NAMALWA (cell line): ENCODE results near the gene MOSMO.
"Not testable (repeated sequence)": the region's sequence is repeated elsewhere in the genome, so short reads cannot be mapped to it uniquely, and the experiment has no call there.

Experiments
- DNase-seq: peaks from one replicate; pipeline ENCODE4 v3.0.0-alpha.2; 2015; ENCODE audit warnings: low spot score

MOSMO gene

GRCh38 chr16:22007509-22008214 lies at the start of gene MOSMO:
Gene MOSMO (plus strand): TSS chr16:22008111. CDS start chr16:22008302, 191 bp downstream.
- peak; percentile 60 for DNase-seq

DNA sequence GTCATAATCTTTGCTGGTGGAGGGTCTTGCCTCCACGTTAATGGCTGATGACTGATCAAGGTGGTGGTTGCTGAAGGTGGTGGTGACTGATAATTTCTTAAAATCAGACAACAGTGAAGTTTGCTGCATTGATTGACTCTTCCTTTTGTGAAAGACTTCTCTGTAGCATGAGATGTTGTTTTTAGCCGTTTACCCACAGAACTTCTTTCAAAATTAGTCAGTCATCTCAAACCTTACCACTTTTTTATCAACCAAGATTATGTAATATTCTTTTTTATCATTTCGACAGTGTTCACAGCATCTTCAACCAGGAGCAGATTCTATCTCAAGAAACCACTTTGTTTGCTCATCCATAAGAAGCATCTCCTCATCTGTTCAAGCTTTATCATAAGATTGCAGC lies 48.9 kb upstream of the MOSMO start:
- no peak for DNase-seq

DNA sequence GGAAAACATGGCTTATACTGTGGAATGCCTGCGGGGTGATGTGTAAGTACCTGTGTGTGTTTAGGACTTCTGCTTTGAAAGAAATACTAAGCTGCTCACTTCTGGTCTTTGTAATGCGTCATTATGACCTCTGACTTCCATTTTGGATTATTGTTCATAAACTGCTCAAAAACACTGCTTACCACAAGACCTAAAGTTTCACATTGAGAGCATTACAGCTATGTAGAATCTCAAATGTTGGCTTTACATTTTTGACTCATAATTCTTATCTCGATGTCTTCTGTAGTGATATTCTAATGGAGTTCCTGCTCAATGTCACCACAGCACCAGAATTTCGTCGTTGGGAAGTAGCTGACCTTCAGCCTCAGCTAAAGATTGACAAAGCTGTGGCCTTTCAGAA lies 45.4 kb upstream of the MOSMO start:
- DNase-seq, result no peak

DNA sequence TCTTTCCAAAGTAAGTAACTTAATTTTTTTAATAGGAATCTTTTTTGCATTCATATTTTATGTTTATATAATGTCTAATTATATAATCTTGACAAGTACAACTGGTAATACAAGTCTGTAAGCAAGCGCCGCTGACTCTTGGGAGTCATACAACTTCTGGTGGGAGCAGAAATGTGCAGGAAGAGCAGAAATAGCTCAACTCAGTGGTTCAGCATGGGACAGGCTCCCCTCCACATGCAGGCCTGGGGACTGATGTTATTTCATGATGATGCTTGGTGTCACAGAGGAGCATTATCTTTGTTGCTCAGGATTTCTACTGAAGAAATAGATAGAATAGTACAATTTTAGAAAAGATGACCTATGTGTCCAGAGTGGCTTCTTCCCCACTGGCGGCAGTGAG lies 44.0 kb upstream of the MOSMO start:
- DNase-seq, result no peak

DNA sequence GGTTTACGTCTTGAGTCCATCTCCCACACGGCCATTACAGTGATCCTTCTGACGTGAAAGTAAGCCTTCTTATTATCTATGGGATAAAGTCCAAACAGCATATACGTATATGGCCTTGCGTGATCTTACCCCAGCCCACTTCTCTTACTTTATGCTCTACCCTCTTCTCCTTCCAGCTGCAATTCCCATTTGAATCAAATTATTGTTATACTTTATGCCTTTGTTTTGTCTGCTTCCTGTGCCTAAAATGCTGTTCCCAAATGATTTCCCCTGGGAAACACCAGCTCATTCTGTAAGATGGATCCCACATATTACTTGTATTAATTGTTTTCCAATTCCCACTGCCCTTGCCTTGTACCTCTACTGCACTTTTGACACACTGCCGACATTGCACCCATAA lies 43.6 kb upstream of the MOSMO start:
- no peak for DNase-seq

GRCh38 chr16:21971856-21972255 lies 36.1 kb upstream of the MOSMO start:
- no peak for DNase-seq

GRCh38 chr16:21973945-21974344 lies 34.0 kb upstream of the MOSMO start:
- no peak for DNase-seq

- no peak for DNase-seq
Observed at GRCh38 chr16:21980032-21980431, 27.9 kb upstream of the MOSMO start.

GRCh38 chr16:21982108-21982507 lies 25.8 kb upstream of the MOSMO start:
- peak; percentile 26 for DNase-seq

GRCh38 chr16:21984062-21984461 lies 23.8 kb upstream of the MOSMO start:
- DNase-seq, result no peak

GRCh38 chr16:21985524-21985923 lies 22.4 kb upstream of the MOSMO start:
- DNase-seq, result no peak

- no peak for DNase-seq
Observed at GRCh38 chr16:21986692-21987246, 21.1 kb upstream of the MOSMO start.

DNA sequence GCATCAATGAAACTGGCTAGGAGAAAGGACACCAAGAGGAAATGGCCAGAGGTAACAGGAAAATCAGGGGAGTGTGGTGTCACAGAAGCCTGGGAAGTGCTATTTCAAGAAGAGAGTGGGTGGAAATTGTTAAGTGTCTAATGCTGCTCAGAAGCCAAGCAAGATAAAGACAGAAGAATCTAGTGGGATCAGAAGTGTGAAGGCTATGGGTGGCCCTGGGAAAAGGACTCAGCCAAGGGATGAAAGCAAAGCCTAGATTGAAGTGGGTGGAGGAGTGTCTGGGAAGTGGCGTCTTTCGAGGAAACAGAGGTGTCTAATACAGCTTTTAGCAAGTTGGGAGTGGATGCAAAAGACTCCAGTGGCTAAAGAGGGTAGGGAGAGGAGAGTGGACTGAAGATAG lies 20.4 kb upstream of the MOSMO start:
- no peak for DNase-seq

GRCh38 chr16:21989133-21989532 lies 18.8 kb upstream of the MOSMO start:
- DNase-seq, result no peak

DNA sequence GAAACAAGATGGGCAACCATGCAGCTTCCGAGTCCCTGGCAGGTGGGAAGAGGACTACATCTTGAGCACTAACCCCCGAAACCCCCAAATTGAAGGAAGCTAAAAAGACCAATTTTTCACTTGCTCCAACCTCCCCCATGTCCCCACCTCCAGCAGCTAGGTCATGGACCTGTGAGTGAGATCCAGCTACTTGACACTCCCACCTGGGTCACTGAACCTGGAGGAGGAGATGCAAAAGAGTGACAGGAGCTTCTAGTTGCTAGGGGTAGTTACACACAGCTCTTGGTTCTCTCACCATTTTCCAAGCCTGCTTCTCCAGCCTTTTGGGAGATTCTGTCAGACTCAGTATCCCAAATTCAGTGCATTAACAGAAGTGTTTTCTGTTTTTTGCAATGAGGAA lies 18.2 kb upstream of the MOSMO start:
- no peak for DNase-seq

DNA sequence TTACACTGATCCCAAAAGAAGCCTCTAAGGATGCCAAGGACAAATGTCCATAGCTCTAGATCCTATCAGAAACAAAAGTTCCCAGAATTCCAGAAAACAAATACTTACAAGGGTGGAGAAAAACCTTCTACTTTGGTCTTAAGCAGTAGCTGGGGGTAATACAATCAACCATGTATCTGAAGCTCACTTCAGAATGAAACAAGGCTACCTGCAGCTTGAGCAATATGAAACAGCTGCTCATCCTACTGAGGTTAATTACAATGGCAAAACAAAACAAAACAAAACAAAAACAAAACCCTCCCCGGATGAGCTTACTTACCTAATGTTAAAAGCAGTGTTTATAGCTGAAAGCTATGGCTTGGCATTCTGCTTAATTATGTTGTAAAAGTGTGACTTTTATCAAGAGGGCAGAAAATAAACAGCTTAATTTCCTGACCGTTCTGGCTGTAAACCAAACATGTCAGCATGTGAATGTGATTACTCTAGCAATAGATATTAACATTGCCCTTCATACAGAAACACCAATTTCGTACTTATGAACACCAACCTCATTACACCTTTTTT lies 17.4 kb upstream of the MOSMO start:
- no peak for DNase-seq

- no peak for DNase-seq
Observed at GRCh38 chr16:21991621-21992020, 16.3 kb upstream of the MOSMO start.

GRCh38 chr16:21994856-21995465 lies 12.9 kb upstream of the MOSMO start:
- DNase-seq, result no peak

DNA sequence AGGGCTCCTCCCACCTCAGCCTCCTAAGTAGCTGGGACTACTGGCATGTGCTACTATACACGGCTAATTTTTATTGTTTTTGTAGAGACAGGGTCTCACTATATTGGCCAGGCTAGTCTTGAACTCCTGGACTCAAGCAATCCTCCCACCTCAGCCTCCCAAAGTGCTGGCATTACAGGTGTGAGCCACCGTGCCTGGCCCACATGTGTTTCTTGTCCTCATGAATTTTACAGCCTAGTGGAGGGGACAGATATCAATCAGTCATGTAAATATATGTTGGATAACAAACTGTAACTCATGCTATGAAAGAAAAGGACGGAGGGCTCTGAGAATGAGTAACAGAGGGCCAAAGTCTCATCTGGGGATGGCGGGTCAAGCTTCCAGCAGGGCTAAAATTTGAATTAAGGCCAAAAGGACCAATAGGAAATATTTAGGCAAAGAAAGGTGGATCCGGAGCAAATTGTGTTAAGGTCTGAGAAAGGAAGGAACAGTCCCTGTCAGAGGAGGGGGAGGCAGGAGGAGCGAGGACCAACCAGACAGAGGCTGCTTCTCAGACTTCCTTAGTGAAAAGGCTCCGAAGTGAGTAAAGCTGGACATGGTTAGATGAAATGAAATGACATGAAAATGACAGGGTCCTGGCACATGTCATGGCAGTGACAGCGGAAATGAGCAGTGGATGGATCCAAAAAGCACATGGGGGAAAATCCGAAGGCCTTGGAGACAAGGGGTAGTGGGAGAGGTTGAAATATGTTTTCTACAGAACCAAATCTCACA lies 10.8 kb upstream of the MOSMO start:
- no peak for DNase-seq

GRCh38 chr16:21997697-21998480 lies 10.0 kb upstream of the MOSMO start:
- no peak for DNase-seq

GRCh38 chr16:22001591-22001990 lies 6.3 kb upstream of the MOSMO start:
- no peak for DNase-seq

DNA sequence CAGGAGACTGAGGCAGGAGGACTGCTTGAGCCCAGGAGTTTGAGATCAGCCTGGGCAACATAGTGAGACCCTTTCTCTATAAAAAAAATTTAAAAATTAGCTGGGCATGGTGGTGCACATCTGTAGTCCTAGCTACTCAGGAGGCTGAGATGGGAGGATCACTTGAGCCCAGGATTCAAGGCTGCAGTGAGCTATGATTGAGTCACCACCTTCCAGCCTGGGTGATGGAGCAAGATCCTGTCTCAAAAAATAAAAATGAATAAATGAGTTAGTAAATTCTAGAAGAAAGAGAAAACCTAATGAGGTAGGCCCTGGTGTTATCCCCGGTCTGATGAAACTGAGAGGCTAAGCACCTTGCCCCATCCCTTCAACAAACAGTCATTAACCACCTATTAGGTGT lies 5.9 kb upstream of the MOSMO start:
- DNase-seq, result not testable (repeated sequence)
